VCaP (cell line): ENCODE results near the gene PHETA2.

Experiments
- H3K27ac ChIP-seq: fragments of 450-650 bp; 2 replicates; pipeline ENCODE4 v1.5.1; 2017
- TF ChIP-seq, protein P1 (sequence below): fragments of 450-650 bp; conservative IDR thresholded peaks from 2 replicates; pipeline ENCODE4 v1.5.1; 2017; ENCODE audit warnings: mild to moderate bottlenecking, moderate library complexity

PHETA2 gene

DNA sequence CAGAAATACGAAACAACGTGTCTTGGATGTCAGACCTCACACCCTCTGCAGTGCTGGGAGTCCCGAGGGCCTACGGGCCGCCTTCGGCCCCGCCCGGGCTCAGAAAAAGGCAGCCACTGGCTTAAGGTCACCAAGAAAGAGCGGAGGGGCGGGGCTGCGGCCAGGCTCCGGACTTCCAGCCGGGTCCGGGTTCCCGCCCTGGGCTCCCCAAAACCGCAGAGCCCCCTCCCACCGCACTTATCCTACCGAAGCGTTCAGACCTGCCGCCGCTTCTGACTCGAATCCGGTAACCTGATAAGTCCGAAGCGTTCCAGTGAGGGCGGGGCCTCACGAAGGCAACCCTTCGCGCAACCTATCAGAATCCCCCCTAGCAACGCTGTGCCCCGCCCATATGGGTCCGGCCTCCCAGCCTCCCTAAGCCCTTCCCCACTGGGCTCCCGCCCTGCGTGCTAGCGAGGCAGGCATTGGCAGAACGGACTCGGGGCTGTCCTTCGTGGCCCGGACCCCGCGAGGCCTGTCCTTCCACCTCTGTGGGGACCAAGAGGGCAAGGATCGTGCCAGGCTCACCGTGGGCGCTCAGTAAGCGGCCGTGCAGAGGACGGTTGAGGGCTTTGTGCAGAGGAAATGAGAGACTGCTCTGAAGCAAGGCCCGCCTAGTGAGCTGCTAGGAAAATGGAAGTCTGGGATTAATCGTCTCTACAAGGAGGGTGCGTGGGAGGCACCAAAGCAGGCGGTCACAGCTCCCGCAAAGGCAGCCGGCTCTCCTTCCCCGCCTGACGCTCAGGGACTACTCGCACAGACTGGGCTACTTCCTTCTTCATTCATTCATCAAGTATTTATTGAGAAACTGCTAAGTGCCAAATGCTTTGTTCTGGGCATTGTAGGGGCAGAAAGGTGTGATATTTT is 3.3 kb upstream of the PHETA2 start, which contains the start of gene NAGA:
NAGA (minus strand) TSS at position 296 of the 906 bp plus-strand sequence. CDS start 515 bp downstream, outside the sequence.
- TF ChIP-seq, protein P1, sequence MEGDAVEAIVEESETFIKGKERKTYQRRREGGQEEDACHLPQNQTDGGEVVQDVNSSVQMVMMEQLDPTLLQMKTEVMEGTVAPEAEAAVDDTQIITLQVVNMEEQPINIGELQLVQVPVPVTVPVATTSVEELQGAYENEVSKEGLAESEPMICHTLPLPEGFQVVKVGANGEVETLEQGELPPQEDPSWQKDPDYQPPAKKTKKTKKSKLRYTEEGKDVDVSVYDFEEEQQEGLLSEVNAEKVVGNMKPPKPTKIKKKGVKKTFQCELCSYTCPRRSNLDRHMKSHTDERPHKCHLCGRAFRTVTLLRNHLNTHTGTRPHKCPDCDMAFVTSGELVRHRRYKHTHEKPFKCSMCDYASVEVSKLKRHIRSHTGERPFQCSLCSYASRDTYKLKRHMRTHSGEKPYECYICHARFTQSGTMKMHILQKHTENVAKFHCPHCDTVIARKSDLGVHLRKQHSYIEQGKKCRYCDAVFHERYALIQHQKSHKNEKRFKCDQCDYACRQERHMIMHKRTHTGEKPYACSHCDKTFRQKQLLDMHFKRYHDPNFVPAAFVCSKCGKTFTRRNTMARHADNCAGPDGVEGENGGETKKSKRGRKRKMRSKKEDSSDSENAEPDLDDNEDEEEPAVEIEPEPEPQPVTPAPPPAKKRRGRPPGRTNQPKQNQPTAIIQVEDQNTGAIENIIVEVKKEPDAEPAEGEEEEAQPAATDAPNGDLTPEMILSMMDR: no peak
- H3K27ac ChIP-seq: peak within 1 kb of the TSS; percentile 83

- peak overlapping the region; percentile 83 for H3K27ac ChIP-seq
These were observed 2.5 kb upstream of the PHETA2 start for GRCh38 chr22:42071508-42071907.

DNA sequence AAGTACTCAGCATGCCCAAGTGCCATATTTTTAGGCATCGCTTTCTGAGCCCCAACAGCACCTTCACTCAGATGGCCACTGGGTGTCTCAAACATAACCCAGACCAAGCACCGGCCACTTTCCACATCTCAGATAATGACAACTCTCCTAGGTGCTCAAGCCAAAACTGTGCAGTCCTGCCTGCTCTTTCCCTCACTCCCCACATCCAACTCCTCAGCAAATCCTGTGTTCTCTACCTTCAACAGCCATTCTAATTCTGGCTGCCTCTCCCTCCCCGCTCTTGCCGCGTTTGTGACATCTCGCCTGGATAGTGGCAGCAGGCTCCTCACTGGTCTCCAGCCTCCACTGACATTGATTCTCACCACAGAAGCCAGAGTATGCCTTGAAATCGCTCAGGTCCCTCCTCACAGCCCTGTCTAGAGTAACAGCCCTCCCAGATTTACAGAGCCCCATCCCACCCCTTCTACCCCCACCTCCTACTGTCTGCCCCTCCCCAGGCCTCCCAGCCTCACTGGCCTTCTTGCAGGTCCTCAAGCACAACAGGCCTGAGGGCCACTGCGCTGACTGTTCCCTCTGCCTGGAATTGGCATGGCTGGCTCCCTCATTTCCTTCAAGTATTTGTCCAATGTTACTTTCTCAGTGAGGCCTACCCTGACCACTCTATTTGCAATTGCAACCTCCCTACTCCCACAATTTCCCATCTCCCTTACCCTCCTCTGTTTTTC is 1.3 kb upstream of the PHETA2 start:
- TF ChIP-seq, protein P1: no peak
- no peak overlapping the region for H3K27ac ChIP-seq

- H3K27ac ChIP-seq: peak overlapping the region; percentile 50; the same call in 1 of the 2 replicates
- TF ChIP-seq, protein P1: no peak
These were observed 417 bp upstream of the PHETA2 start for GRCh38 chr22:42073621-42074041.

- peak overlapping the region; percentile 50; the same call in 1 of the 2 replicates for H3K27ac ChIP-seq
These were observed 1.0 kb downstream of the PHETA2 start for GRCh38 chr22:42074846-42075676.

GRCh38 chr22:42076764-42077485 is 2.9 kb downstream of the PHETA2 start:
- H3K27ac ChIP-seq: no peak overlapping the region; the same call in 1 of the 2 replicates

More at GRCh38 chr22:42074846-42075676, 1.0 kb downstream of the PHETA2 start:
- TF ChIP-seq, protein P1: no peak

More at GRCh38 chr22:42076764-42077485, 2.9 kb downstream of the PHETA2 start:
- TF ChIP-seq, protein P1: no peak
